Keratinocyte (primary cell): ENCODE measurements around the gene CHRNA1. TPM values are rescaled to one million over a fixed set of nuclear protein-coding genes. Genes with fewer than 3 reads are reported as not detected.

ENCODE experiments used
- DNase-seq: peaks from one replicate; pipeline ENCODE4 v3.0.0-alpha.2; 2011; ENCODE audit warnings: low read depth, missing footprints, low spot score
- FAIRE-seq: peaks from 2 replicates; lab custom pipeline; 2011; peaks lifted over from hg19 to GRCh38; lab: Jason Lieb, UNC
- H2AFZ ChIP-seq: 2 replicates; pipeline ENCODE4 v1.6.0; 2012; ENCODE audit warnings: low read length, control low read depth, inconsistent platforms; ENCODE audit not compliant: control insufficient read depth
- H3K27ac ChIP-seq: 2 replicates; pipeline ENCODE4 v1.5.1; 2011; ENCODE audit warnings: low read length; ENCODE audit not compliant: control insufficient read depth, insufficient read depth
- H3K27me3 ChIP-seq: 3 replicates; pipeline ENCODE4 v1.6.0; 2011; ENCODE audit warnings: low read length; ENCODE audit not compliant: control insufficient read depth, insufficient read depth; ENCODE audit errors: extremely low read depth
- H3K36me3 ChIP-seq, 2 experiments: 2 replicates in 1 of 2; 3 replicates in 1 of 2; pipeline ENCODE4 v1.5.1; 2011; ENCODE audit warnings: low read length in 2 of 2, mild to moderate bottlenecking in 1 of 2; ENCODE audit not compliant: control insufficient read depth in 2 of 2, insufficient read depth in 2 of 2; ENCODE audit errors: extremely low read depth in 1 of 2
- H3K4me1 ChIP-seq: 3 replicates; pipeline ENCODE4 v1.5.1; 2011; ENCODE audit warnings: low read length; ENCODE audit not compliant: control insufficient read depth, insufficient read depth; ENCODE audit errors: extremely low read depth
- H3K4me2 ChIP-seq: 3 replicates; pipeline ENCODE4 v1.6.0; 2011; ENCODE audit warnings: low read depth, low read length; ENCODE audit not compliant: control insufficient read depth, insufficient read depth; ENCODE audit errors: extremely low read depth
- H3K4me3 ChIP-seq, 3 experiments: fragments of 200-600 bp in 1 of 3; sonication (generic) in 1 of 3; 2 replicates in 2 of 3; 3 replicates in 1 of 3; pipeline ENCODE4 v1.5.1; 2011 to 2016; ENCODE audit warnings: low read length in 3 of 3, mild to moderate bottlenecking in 3 of 3, control low read depth in 2 of 3, inconsistent platforms in 1 of 3, low read depth in 1 of 3, mixed read lengths in 1 of 3, mixed run types in 1 of 3, moderate library complexity in 1 of 3; ENCODE audit not compliant: control insufficient read depth in 2 of 3, insufficient read depth in 2 of 3; ENCODE audit errors: extremely low read depth in 1 of 3
- H3K79me2 ChIP-seq: 2 replicates; pipeline ENCODE4 v1.6.0; 2012; ENCODE audit warnings: low read length; ENCODE audit not compliant: control insufficient read depth, insufficient read depth
- H3K9ac ChIP-seq: 3 replicates; pipeline ENCODE4 v1.6.0; 2011; ENCODE audit warnings: low read length; ENCODE audit not compliant: control insufficient read depth, insufficient read depth; ENCODE audit errors: extremely low read depth
- H3K9me1 ChIP-seq: 3 replicates; pipeline ENCODE4 v1.6.0; 2011; ENCODE audit warnings: low read length; ENCODE audit not compliant: control insufficient read depth, insufficient read depth; ENCODE audit errors: extremely low read depth
- H3K9me3 ChIP-seq: 2 replicates; pipeline ENCODE4 v1.5.1; 2012; ENCODE audit warnings: low read depth, low read length; ENCODE audit not compliant: control insufficient read depth
- H4K20me1 ChIP-seq: 3 replicates; pipeline ENCODE4 v1.6.0; 2011; ENCODE audit warnings: low read length; ENCODE audit not compliant: control insufficient read depth, insufficient read depth; ENCODE audit errors: extremely low read depth
- EZH2 ChIP-seq: IDR thresholded peaks from one replicate; pipeline ENCODE4 v1.6.1; 2012; ENCODE audit warnings: inconsistent platforms, mild to moderate bottlenecking, low read length, moderate library complexity
- dilution Hi-C: fragments of 300-500 bp; cut with MboI; formaldehyde crosslinking; loops from one replicate; pipeline ENCODE4 v1.7.0; 2020; ENCODE audit warnings: low sequenced_read_pairs; ENCODE audit not compliant: extremely low pct_ligation_motif_present
- polyA plus RNA-seq, 5 experiments: library from polyadenylated mRNA; depleted of rRNA in 3 of 5; stranded (reverse) in 3 of 5; stranded (forward) in 1 of 5; unstranded in 1 of 5; fragments of >200 nt; gene quantifications; 1 replicate in 1 of 5; 2 replicates in 3 of 5; 3 replicates in 1 of 5; pipeline versions ENCODE4 v1.2.1 to v1.2.3, GENCODE V29; 2011 to 2012; ENCODE audit warnings: missing spikeins in 2 of 5, low read depth in 1 of 5, low replicate concordance in 1 of 5
- TF ChIP-seq, protein P1 (sequence below), 3 experiments: IDR thresholded peaks in 1 of 3; conservative IDR thresholded peaks in 1 of 3; optimal IDR thresholded peaks in 1 of 3; 2 replicates in 2 of 3; 3 replicates in 1 of 3; pipeline versions ENCODE3 to v1.5.1; 2011; ENCODE audit warnings: low read length in 3 of 3, mild to moderate bottlenecking in 3 of 3, moderate library complexity in 2 of 3, control low read depth in 1 of 3, inconsistent platforms in 1 of 3; ENCODE audit not compliant: insufficient read depth in 2 of 3; ENCODE audit errors: extremely low read depth in 1 of 3

CHRNA1 gene
- polyA plus RNA-seq, 1 donor (not counting 4 experiments of a cell fraction or from before 2014, with no cell fraction given) = not detected

DNA sequence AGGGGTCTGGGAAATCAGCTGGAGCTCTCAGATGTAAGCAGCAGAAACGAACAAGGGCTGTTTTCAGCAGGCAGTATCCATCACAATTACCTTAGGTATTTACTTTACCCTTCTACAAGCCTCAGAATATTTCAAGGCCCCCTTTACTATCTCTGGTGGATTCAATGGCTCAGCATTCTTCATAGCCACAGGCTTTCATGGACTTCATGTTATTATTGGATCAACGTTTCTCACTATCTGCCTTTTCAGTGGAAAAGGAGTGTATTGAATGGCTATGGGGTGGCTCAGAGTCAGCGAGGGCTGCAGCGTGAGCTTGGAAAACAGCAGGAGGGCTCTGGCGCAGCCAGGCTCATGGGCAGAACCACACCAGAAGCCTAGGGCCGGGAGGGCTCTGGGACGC, 16.6 kb upstream of the CHRNA1 start:
- Histone ChIP-seq H2AFZ (no peak overlapping the region), H3K27ac (no peak overlapping the region), H3K79me2 (no peaks in the 10 kb centered on the region), H3K27me3 (no peaks in the 10 kb centered on the region), H3K9me1 (no peaks in the 10 kb centered on the region), H4K20me1 (no peaks in the 10 kb centered on the region), H3K4me2 (no peak overlapping the region), H3K4me1 (peaks cover 1% of the 10 kb centered on the region), H3K36me3 (no peaks in the 10 kb centered on the region), H3K9ac (no peak overlapping the region), H3K4me3 (no peak overlapping the region), H3K9me3 (no peaks in the 10 kb centered on the region)
- dilution Hi-C loops = no loop called here
- FAIRE-seq (no peak), DNase-seq (no peak)
- TF ChIP-seq EZH2 = no peak
- TF ChIP-seq, protein P1, sequence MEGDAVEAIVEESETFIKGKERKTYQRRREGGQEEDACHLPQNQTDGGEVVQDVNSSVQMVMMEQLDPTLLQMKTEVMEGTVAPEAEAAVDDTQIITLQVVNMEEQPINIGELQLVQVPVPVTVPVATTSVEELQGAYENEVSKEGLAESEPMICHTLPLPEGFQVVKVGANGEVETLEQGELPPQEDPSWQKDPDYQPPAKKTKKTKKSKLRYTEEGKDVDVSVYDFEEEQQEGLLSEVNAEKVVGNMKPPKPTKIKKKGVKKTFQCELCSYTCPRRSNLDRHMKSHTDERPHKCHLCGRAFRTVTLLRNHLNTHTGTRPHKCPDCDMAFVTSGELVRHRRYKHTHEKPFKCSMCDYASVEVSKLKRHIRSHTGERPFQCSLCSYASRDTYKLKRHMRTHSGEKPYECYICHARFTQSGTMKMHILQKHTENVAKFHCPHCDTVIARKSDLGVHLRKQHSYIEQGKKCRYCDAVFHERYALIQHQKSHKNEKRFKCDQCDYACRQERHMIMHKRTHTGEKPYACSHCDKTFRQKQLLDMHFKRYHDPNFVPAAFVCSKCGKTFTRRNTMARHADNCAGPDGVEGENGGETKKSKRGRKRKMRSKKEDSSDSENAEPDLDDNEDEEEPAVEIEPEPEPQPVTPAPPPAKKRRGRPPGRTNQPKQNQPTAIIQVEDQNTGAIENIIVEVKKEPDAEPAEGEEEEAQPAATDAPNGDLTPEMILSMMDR (optimal IDR thresholded peaks at IDR 0.05 in 1 of 3, IDR thresholded peaks at IDR 0.05 in 1 of 3, conservative IDR thresholded peaks at IDR 0.05 in 1 of 3; ENCODE audit: extremely low read depth in 1 of 3, insufficient read depth in 2 of 3, low read length in 3 of 3) = no peak

DNA sequence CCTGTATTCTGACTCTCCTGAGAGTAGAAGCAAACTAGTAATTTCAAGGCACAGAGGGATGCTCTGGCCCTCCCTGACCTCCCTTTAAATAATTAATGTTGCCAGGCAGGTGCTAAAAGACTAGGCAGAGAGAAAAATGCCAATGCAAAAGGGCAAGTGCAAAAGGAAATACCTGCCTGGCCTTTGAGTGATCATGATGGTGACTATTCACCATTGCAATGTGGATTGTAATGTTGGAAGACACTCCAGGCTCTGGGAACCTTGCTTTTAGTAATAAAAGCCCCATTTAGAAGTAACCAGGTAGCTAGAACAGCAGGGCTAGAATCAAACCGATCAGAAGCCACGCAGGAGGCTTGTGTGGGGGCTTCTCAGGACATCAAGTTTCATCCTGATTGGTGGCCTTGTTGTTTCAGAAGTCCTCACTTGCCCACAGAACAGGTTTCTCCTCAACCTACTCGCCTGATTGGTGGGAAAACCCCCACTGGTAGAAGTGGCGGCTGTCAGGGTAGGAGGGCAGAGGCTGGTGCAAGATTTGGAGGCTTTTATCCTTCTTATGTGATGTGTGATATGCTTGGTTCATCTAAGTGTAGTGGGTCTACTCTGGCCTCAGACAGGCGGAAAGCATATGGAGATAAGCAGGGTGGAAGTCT, 16.0 kb upstream of the CHRNA1 start:
- dilution Hi-C loops = no loop called here
- DNase-seq = no peak
- H4K20me1 ChIP-seq = no peaks in the 10 kb centered on the region

More for the DNA sequence above, 16.0 kb upstream of the CHRNA1 start:
- H3K36me3 ChIP-seq = no peaks in the 10 kb centered on the region
- no peak for FAIRE-seq
- no peak overlapping the region for H3K27ac ChIP-seq
- TF ChIP-seq, protein P1 (optimal IDR thresholded peaks at IDR 0.05 in 1 of 3, IDR thresholded peaks at IDR 0.05 in 1 of 3, conservative IDR thresholded peaks at IDR 0.05 in 1 of 3; ENCODE audit: extremely low read depth in 1 of 3, insufficient read depth in 2 of 3, low read length in 3 of 3) = no peak
- no peak for TF ChIP-seq EZH2
- no peak overlapping the region for H3K9ac ChIP-seq
- no peaks in the 10 kb centered on the region for H3K27me3 ChIP-seq
- no peak overlapping the region for H3K4me2 ChIP-seq
- H3K9me3 ChIP-seq = no peaks in the 10 kb centered on the region
- peaks cover 6% of the 10 kb centered on the region for H3K4me1 ChIP-seq
- no peak overlapping the region for H2AFZ ChIP-seq
- no peaks in the 10 kb centered on the region for H3K79me2 ChIP-seq
- no peak overlapping the region for H3K4me3 ChIP-seq
- no peaks in the 10 kb centered on the region for H3K9me1 ChIP-seq
